ENCODE results near the gene OPA1.

DNA sequence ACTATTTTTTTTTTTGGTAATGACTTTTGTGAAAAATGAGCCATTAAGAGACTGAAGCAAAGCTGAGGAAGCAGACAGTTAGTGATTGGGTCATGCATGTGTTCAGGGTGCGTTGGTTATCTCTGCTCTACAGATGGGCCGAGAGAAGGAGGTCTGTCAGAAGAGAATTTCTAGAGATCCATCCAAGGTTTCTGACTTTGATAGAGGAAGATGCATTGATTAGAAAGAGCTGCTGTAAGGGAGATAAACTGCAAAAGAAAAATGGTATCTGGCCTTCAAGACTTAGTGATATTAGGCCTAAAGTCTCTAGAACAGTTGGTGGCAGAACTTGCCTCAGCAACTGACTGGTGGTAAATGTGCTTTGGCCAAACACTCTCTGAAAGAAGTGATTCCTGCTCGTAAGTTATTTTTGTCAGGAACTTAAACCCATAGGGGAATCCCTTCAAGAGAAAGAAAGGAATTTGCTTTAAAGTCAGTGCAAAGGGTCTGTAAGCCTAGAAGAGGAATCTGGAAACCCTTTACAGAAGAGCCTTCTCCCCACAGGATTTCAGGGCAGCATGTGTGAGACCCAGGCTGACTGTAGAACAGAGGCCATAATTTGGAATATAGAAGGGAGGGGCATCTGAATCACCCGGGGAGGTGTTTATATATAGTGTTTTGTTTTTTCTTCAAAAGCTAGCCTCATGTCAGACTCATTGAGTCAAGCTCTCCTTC is 67.8 kb downstream of the OPA1 start:
- no peak for TF ChIP-seq POLR2A (IDR thresholded peaks at IDR 0.05)
- TF ChIP-seq, protein P1, sequence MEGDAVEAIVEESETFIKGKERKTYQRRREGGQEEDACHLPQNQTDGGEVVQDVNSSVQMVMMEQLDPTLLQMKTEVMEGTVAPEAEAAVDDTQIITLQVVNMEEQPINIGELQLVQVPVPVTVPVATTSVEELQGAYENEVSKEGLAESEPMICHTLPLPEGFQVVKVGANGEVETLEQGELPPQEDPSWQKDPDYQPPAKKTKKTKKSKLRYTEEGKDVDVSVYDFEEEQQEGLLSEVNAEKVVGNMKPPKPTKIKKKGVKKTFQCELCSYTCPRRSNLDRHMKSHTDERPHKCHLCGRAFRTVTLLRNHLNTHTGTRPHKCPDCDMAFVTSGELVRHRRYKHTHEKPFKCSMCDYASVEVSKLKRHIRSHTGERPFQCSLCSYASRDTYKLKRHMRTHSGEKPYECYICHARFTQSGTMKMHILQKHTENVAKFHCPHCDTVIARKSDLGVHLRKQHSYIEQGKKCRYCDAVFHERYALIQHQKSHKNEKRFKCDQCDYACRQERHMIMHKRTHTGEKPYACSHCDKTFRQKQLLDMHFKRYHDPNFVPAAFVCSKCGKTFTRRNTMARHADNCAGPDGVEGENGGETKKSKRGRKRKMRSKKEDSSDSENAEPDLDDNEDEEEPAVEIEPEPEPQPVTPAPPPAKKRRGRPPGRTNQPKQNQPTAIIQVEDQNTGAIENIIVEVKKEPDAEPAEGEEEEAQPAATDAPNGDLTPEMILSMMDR (IDR thresholded peaks at IDR 0.05) = no peak
- TF ChIP-seq POLR2AphosphoS5 (IDR thresholded peaks at IDR 0.05) = no peak

All from breast epithelium (tissue), 3 donors.